HG03378 (cell line): Measurements from ENCODE around the gene TMEM86B.
A peak's percentile ranks its signal among the peaks of the same experiment; 100 is the strongest.

Experiments
- ATAC-seq: cut with Tn5 transposase; IDR thresholded peaks from one replicate; pipeline ENCODE4 v1.9.1; 2021; ENCODE audit warnings: mild to moderate bottlenecking, moderate library complexity; ENCODE audit not compliant: unreplicated experiment

The TMEM86B gene, protein sequence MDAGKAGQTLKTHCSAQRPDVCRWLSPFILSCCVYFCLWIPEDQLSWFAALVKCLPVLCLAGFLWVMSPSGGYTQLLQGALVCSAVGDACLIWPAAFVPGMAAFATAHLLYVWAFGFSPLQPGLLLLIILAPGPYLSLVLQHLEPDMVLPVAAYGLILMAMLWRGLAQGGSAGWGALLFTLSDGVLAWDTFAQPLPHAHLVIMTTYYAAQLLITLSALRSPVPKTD

DNA sequence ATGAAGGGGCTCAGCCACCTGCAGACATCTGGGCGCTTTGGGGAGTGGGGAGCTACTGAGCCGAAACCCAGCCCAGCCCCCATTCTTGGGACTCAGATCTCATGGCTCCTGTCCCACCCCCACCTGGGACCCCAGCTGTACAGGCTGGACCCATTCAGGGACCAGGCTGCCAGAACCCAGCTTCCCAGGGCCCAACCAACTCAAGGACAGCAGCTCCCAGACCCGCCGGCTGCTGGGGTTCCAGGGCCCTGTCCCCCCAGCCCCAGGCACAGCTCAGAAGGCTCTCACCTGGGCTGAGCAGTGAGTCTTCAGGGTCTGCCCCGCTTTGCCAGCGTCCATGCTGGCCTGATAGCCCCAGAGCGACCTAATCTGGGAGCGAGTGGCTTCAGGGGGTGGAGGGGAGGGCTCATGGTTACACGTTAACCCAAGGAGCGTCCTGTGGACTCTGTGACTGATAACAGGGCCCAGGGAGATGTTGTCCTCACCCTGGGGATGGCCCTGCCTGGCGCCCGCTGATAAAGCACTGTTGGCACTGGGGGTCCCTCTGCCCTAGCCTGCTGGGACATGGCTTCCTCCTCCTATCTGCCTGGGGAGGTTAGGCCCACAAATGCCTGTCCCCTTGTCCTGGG is at the start of gene TMEM86B:
Gene TMEM86B, minus strand, starts transcription at position 361 of the 629 bp plus-strand sequence. Its CDS starts 22 bp downstream, at position 339.
- no peak for ATAC-seq

DNA sequence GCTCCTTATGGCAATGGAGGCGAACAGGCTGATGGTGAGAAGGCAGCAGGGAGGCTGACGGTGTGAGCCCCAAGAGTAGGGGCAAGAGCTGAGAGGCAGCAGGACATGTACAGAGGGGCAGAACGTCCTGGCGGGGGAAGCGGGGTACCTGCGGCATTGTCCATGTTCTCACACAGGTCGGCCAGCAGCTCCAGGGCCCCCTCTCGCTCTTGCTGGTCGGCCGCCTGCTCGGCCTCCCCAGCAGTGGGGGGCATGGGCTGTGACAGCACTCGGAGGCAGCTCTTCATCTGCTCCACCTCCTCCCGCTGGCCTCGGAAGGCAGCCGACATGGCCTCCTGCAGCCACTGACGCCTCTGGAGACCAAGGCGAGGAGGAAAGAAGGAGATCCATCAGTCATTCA is 48.9 kb upstream of the TMEM86B start:
- ATAC-seq: no peak

DNA sequence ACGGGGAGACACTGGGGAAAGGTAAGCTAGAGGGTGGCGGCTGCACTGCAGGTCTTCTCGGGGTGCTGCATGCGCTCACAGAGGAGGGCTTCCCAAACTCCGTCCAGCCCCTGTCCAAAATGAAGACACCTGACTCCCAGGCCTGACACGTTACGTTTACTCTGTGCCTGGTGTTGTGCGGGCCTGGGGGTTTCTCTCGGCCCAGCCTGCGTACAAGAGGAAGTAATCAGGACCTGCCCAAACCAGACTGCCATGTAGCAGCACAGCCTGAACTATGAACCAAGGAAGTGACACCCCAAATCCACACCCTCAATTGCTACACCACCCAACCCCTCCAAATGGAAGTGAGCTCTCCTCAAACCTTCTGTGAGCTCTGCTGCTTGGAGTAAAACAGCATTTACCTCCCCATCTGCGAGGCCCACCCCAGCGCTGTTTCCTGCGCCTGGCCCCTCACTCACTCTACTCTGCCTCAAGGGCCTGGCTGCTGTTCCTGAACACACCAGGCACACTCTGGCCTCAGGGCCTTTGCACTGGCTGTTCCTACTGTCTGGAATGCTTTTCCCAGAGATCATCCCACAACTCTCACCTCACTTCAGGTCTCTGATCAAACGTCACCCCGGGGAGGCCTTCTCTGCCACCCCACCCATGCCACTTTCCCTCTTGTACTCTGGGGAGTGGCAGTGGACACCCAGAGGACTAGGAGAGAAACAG is 48.3 kb upstream of the TMEM86B start:
- peak; percentile 19 for ATAC-seq

DNA sequence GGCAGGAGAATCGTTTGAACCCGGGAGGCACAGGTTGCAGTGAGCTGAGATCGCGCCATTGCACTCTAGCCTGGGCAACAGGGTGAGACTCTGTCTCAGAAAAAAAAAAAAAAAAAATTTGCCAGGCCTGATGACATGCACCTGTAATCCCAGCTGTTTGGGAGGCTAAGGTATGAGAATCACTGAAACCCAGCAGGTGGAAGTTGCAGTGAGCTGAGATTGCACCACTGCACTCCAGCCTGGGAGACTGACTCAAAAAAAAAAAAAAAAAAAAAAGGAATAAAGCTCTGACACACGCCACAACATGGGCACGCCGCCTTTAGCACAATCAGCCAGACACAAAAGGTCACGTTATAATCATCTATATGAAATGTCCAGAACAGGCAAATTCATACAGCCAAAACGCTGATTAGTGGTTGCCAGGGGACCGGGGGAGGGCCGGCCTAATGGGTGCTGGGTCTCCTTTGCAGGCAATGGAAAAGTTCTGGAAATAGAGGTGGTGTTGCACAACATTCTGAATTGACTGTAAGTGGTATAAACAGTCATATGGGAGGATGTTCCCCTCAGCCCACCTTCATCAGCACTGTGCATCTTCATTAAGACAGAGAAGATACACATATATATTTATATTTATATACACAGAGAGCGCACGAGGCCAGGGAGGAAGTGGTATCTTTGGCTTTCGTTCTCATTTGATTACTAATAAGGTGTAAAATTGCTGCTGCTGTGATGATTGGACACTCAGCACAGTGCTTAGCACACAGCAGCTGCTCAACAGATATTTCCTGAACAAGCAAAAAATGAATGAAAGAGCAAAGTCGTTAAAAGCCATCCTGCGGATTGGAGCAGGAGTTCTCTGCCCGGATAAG is 47.5 kb upstream of the TMEM86B start:
- peak; percentile 61 for ATAC-seq

DNA sequence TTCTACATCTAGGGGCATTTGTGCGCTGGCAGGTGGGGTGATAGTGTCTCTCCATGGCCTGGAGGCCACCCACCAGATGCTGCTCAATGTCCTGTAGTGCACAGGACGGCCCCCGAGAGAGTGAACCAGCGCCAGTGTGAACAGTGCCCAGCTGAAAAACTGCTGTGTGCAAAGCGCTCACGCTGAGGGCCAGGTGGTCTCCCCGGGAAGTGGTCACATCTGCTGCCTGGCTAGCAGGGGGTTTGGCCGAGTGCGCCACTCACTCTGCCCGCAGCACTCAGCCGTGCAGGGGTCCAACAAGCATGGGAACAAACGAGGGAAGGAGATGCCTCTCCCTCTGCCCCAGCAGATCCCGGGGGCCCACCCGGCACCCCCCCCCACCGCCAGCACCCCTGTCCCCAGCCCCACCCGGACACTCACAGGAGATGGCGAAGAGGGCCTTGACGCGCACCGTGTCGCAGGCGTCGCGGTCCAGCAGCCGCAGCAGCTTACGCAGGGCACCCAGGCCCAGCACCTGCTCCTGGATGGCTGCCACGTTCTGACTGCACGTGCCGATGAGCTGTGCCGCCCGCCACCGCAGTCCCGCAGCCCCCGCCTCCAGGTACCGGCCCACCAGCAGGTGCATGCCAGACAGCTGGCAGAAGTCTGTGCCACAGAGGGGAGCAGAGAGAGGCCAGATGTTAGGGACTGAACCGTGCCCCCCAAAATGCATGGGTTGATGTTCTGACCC is 45.6 kb upstream of the TMEM86B start:
- ATAC-seq: no peak

DNA sequence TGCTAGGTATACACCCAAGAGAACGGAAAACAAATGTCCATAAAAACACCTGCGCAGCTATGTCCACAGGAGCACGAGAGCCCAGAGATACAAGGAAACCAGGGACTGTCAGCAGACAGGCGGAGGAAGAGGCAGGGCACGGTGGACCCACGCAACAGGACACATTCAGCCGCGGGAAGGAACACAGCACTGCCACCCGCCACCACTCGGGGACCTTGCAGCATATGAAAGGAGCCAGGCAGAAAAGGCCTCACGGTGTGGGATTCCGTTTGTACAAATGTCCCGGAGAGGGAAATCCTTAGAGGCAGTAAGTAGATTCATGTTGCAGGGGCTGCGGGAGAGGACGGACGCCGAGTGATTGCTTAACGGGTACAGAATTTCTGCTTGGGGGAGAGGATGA is 43.6 kb upstream of the TMEM86B start:
- no peak for ATAC-seq

DNA sequence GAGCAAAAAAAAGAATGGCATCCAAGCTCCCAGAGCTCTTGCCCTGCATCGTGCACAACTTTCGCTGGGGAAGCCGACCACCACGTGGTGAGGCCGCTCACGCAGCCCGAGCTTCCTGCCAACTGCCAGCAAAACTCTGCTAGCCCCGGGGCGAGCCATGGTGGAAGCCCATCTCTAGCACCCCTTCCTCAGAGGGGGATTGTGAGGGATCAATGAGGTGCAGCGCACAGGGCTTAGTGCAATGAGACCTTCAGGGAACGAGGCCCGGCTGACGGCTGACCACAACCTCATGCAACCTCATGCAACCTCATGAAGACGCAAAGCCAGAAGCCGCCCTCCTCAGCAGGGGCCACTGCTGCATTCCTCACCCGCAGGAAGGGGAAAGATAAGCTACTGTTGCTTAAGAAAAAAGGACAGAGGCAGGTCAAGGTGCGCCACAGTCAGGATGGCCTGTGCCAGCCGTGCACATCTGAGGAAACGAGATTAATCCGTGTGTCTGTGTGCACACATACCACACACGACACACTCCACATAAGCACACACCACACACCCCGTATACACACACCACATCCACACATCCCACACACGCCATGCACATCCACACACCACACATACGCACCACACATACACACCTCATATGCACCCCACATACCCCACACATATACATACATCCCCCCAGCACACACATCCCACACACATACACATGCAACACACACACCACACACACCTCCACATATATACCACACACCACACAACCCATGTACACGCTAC is 41.8 kb upstream of the TMEM86B start:
- ATAC-seq: no peak

DNA sequence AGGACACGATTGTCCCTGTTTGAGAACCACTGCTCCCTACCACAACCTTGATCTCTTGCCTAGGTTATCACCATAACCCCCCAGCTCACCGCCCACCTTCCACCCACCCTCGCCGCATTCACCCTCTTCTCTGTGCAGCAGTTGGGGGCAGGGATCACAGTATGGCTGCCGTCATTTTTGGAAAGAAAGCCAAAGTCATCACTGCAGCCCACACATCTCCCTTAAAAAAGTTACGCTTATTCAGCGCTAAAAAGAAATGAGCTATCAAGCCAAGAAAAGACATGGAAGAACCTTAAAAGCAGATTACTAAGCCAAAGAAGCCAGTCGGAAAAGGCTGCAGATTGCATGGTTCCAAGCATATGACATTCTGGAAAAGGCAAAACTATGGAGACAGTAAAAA is 40.7 kb upstream of the TMEM86B start:
- ATAC-seq: no peak

DNA sequence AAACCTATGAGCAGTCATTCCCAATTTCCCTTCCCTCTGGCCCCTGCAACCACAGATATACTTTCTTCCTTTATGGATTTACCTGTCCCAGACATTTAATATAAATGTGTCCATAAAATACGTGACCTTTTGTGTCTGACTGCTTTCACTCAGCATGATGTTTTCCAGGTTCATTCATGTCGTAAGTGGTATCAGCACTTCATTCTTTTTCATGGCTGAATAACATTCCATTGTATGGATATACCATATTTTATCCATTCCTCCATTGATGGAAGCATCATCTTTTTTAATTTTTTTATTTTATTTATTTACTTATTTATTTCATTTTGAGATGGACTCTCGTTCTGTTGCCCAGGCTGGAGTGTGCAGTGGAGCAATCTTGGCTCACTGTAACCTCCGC is 38.3 kb upstream of the TMEM86B start:
- ATAC-seq: no peak

DNA sequence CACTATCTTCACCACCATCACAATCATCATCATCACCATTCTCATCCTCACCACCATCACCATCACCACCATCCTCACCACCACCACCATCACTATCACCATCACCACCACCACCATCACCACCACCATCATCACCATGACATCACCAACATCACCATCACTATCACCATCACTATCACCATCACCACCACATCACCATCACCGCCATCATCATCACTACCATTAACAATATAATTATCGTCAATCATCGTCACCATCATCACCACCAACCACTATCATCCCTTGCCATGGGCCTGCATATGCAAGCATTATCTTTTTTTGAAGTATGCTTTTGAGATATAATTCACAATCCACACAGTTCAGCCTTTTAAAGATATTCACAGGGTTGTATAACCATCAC is 37.8 kb upstream of the TMEM86B start:
- no peak for ATAC-seq

DNA sequence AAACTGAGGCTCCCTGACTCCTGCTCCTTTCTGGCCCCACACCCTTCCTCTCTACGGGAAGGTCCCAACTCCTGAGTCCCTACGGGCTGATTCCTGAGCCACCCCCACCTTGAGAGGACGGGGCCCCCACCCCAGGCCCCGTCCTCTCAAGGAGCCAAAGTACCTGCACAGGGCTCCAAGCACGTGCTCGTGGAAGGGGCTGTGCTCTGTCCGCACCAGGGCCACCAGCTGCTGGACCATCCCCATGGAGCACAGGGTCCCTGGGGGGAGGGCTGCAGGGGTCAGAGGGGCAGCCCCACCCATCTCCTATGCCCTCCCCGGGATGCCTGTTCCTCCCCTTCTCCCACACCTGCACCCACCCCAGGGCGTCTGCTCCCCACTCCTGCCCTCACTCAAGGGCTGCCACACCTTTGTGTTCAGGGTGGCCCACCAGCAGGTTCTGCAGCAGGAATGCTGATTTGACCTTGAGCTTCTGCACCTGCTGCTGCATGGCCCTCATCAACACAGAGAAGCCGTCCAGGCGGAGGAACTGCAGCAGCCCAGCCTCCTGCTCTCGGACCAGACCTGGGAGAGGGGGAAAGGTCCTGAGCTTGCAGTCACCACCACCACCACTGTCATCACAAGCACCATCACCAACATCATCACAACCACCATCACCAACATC is 37.3 kb upstream of the TMEM86B start:
- no peak for ATAC-seq

DNA sequence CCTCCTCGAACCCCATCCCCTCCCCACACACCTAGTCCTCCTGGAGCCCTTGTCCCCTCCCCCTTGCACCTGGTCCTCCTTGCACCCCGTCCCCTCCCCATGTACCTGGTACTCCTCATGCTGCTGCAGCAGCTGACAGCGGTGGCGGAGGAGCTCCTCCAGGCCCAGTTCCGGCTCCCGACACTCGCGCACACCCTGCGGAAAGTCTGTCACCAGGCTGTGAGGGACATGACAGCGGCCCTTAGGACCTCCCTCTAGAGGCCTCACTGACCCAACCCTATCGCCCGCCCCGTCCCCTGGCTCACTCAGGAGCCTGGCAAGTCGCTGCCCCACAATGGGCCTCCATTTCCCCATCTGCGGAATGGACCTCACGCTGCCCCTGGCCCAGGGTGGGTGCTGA is 36.6 kb upstream of the TMEM86B start:
- ATAC-seq: no peak

DNA sequence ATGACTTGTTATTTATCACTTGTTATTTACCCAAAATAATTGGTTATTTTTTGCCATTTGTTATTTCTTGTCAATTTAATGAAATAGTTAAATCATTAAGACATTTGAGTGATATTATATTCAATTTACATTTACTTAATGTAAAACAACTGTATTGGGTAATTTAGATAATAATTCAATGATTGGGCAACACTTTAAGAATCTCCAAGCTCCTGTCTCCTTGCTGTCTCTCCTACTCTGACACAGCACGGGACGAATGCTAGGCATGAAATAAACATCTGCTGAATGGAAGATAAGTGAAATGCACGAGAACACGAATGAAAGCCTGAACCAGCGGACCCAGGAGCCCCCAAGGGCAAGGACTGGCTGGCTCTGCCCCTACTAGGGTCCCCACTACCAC is 36.0 kb upstream of the TMEM86B start:
- no peak for ATAC-seq

DNA sequence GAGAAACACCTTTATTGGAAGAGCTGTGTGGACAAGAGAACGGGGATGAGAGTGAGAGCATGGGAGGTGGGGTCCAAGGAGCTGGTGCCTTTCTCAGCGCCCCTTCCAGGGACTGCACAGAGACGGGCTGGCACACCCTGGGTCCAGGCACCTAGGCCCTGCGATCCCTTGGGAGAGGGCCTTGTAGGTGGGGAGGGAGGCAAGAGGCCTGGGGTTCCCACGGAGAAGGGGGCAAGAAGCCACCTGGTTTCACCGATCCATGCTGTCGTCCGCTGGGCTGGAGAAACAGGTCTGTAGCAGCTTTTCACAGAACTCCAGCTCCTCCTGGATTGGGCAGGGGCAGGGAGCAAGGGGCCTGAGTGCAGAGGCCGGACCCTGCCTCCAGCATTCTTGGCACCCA is 33.8 kb upstream of the TMEM86B start:
- no peak for ATAC-seq

DNA sequence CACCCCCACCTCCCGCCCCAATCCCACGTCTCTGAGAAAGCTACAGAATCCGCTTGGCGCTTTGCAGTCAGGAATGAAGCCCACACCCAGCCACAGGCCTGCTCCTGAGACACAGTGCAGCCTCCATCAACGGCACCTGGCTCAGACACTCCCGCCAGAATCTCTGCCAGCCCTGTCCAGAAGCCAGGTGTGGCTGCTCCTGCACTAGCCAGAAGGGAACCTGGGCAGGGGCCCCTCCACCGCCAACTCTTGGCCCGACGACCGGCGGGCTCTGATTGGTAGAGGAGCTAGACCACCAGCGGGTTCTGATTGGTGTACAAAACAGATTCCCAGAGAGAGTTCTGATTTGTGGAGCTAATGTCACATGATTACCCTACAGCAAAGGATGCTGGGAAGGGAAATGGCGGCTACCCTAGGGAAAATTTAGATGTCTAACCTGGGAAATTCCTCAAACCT is 33.1 kb upstream of the TMEM86B start:
- ATAC-seq: no peak

DNA sequence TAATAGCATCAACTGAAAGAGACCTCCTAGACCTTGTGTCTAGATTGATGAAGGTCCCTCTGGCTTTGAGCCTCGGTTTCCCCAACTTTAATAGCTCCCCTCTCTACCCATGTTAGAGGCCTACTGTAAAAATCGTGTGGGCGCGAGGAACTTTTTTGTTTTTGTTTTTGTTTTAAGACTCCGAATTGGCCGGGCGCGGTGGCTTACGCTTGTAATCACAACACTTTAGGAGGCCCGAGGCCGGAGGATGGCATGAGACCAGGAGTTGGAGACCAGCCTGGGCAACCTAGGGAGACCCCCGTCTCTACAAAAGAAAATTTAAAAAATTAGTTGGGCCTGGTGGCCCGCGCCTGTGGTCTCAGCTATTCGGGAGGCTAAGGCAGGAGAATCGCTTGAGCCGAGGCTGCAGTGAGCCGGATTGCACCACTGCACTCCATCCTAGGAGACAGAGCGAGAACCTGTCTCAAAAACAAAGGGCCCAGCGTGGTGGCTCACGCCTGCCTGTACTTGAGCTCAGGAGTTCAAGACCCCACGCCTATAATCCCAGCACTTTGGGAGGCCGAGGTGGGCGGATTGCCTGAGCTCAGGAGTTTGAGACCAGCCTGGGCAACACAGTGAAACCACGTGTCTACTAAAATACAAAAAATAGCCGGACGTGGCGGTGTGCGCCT is 31.1 kb upstream of the TMEM86B start:
- ATAC-seq: no peak

DNA sequence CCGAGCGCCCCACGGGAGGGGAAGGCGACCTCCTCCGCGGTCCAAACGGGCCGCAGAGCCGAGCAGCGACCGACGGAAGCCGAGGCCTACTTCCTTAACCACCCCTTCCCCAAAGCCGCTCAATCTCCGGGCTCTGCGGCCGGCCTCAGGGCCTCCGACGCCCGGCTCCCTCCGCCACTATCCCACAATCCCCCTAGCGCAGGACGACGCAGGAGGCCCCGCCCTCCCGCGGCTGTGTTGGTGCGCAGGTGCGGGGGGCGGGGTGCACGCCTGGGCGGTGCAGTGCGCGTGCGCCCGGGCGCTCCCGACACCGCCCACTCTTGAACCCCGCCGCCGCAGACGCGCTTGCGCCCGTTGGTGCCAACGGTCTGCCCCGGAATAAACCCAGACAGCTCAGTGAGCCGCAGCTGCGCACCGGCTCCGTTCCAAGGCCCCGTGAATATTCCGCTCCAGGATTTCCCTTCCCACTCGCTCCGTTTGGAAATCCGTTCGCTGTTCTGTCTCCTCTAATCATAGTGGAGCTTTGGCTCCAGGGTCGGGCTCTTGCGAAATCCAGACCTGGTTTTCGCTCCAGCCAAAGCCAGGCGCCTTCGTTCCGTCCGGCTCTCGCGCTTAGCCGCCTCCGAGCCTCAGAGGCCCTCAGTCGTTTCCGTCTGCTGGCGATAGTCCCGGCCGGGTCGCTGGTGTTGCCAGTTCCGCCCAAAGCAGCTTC is 30.4 kb upstream of the TMEM86B start, which contains the start of gene PPP6R1:
Gene PPP6R1, minus strand, starts transcription at position 190 of the 712 bp plus-strand sequence. CDS start 11,914 bp downstream, outside the sequence.
- peak; percentile 69 for ATAC-seq

DNA sequence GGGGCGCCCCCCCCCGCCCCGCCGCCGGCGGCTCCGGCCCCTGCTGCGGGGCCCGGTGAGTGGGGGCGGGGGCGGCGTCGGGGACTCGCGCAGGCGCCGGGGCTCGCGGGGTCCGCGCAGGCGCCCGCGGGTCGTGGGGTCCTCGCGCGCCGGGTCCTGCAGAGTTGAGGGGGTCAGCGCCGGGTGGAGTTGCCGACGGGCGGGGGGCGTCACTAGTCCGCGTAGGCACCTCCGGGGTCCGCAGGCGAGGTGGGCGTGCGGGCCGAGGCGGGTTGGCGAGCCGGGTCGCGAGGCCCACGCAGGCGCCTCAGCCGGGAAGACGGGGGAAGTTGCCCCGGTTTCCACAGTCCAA is 29.9 kb upstream of the TMEM86B start:
- peak; percentile 12 for ATAC-seq
